ENCODE results near the gene CRIP3. TPM values are rescaled to one million over a fixed set of nuclear protein-coding genes. Genes with fewer than 3 reads are reported as not detected.

CRIP3 gene
- total RNA-seq, 4 donors from 2014 or later: not detected

DNA sequence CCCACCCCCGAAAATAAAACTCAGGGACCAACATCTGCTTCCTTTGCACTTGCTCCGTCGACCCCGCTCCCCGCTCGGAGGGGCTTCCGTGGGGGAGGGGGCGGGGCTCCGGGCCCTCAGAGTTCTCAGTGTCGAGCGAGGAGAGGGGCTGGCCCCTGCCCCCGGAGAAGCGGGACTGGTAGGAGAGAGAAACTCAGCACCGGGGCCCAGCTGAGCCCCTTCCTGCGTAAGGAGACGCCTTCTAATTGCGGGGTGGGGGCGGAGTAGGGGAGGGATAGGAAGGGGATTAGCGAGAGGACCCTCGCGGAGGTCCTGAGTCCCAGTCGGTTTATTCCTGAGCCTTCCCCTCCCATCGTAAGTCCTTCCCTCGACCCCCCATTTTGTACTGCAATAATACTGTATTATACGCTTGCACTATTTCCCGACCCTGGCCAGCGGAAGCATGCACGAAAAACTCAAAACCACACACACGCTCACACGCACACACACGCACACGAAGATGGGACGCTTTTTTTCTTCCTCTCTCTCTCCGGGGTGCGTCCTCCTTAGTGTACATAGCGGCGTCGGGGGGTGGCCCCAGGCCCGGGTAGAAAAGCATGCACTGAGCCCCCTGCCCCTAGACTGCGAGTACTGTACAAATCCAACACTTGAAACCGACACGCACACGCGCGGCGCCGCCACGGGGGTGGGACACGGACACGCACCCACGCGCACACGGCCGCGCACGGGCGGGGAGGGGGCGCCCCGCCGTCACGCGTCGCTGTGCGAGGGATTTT, 32.6 kb downstream of the CRIP3 start:
- DNase-seq (ENCODE audit: extremely low spot score): no peak
- 39% methylated on average over 42 of the region's 64 CpGs for WGBS
- H3K27me3 ChIP-seq: peaks cover 0 to 27% (median 5%) of the 10 kb centered on the region in 4 donors
- H3K4me3 ChIP-seq: peak overlapping the region; percentile 52 to 67 (median 58)
- H3K4me1 ChIP-seq: peaks cover 9 to 45% (median 34%) of the 10 kb centered on the region in 4 donors
- no peaks in the 10 kb centered on the region for H3K36me3 ChIP-seq
- H3K27ac ChIP-seq (replicated peaks in 1 of 4): no peak overlapping the region
- H3K9me3 ChIP-seq: no peaks in the 10 kb centered on the region
- intact Hi-C loops (cut with DNase I): no loop called here
- TF ChIP-seq, protein P1, sequence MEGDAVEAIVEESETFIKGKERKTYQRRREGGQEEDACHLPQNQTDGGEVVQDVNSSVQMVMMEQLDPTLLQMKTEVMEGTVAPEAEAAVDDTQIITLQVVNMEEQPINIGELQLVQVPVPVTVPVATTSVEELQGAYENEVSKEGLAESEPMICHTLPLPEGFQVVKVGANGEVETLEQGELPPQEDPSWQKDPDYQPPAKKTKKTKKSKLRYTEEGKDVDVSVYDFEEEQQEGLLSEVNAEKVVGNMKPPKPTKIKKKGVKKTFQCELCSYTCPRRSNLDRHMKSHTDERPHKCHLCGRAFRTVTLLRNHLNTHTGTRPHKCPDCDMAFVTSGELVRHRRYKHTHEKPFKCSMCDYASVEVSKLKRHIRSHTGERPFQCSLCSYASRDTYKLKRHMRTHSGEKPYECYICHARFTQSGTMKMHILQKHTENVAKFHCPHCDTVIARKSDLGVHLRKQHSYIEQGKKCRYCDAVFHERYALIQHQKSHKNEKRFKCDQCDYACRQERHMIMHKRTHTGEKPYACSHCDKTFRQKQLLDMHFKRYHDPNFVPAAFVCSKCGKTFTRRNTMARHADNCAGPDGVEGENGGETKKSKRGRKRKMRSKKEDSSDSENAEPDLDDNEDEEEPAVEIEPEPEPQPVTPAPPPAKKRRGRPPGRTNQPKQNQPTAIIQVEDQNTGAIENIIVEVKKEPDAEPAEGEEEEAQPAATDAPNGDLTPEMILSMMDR (IDR thresholded peaks at IDR 0.05): no peak
- TF ChIP-seq POLR2AphosphoS5 (IDR thresholded peaks at IDR 0.05): no peak
- no peak for TF ChIP-seq POLR2A (IDR thresholded peaks at IDR 0.05; ENCODE audit: low read depth)
- no peak for TF ChIP-seq EP300 (IDR thresholded peaks at IDR 0.05)

DNA sequence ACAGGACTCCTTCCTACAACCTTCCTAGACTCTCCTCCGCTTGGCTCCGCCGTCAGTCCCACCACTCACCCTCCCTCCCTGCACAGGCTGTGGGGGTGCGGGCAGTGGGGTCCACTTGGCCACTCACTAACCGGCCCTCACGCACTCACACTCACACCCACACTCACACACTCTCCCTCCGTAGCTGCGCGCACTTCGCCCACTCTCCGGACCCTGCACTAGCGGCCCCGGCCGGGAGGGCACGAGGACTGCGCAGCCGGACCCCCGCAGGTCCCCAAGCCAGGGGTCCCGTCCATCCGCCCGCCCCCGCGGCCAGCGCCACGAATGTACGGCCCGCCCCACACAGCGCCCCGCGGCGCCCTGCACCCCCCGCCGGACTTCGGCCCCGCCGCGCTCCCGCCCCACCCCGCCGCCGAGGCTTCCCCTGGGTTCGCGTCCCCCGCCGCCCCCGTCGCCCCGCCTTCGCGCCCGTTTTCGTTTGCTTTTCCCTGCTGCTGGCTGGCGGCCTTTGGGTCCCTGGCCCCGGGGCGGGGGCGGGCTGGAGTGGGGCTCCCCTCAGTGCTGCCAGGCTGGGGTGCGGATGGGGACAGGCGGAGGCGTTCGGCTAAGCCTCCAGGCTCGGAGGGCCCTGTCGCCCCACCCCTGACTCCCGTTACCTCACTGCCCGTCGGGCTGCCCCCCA, 33.6 kb downstream of the CRIP3 start:
- TF ChIP-seq POLR2AphosphoS5 (IDR thresholded peaks at IDR 0.05) (no peak), POLR2A (IDR thresholded peaks at IDR 0.05; ENCODE audit: low read depth) (no peak), EP300 (IDR thresholded peaks at IDR 0.05) (no peak)
- TF ChIP-seq, protein P1 (IDR thresholded peaks at IDR 0.05): no peak
- 28% methylated on average over 4 of the region's 65 CpGs for WGBS
- no peak for DNase-seq (ENCODE audit: extremely low spot score)
- Histone ChIP-seq H3K36me3 (no peaks in the 10 kb centered on the region), H3K4me1 (peaks cover 11 to 54% (median 42%) of the 10 kb centered on the region in 4 donors), H3K9me3 (no peaks in the 10 kb centered on the region), H3K27ac (replicated peaks in 1 of 4) (no peak overlapping the region), H3K4me3 (peak overlapping the region; percentile 52 to 67 (median 58)), H3K27me3 (peaks cover 0 to 27% (median 5%) of the 10 kb centered on the region in 4 donors)
- intact Hi-C loops (cut with DNase I): no loop called here

DNA sequence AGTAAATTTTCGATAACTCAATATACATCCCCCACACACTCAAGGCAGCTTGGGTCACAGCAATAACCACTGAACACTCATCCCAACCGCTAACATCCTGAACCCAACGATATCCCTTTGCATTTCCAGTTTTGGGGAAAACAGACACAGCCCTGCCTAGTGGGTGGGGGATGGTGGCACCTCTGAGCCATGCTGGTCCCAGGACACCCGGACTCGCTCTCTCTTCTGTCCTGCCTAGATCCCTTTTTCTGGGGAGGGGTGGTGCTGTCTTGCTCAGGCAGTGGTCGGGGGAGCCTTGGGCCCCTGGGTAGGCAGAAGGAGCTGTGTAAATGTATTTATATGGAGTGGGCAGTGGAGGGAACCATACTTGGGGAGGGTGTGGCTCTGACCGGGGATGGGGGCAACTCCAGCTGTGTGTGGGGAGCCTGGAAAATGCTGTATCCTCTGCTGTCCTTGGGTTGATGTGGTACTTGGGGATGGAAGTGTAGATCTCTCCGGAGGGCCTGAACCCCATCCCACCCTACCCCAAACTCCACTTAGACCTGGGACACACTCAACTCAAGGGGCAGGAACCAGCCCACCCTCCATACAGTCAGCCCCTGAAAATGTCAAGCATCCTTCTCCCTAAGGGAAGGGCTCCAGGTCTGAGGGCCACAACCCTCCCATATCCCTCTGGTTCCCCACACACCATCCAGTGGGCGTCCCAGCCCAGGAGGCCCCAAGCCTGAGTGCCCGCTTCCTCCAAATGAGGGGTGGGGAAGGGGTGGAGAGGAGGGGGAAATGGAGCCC, 34.3 kb downstream of the CRIP3 start:
- H3K4me3 ChIP-seq: peak overlapping the region; percentile 52 to 67 (median 58)
- intact Hi-C loops (cut with DNase I): no loop called here
- WGBS: 81% methylated on average over 10 of the region's 10 CpGs

DNA sequence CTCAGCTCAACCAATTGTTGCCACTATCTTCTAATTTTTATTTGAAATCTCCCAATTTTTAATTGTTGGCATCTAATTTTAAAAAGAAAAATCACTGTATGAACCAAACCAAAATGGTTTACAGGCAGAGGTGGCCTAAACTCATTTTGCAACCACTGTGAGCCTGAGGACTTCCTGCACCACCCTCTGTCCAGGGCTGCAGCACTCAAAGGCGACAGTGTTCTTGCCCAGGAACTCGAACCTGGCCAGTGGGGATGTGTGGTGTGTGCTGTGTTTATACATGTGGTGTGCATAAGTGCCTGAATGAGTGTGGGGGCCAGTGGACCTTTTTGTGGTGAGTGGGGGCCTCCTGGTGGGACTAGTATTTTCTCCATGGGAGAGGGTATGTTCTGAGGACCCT, 34.9 kb downstream of the CRIP3 start:
- Histone ChIP-seq H3K36me3 (no peaks in the 10 kb centered on the region), H3K27ac (replicated peaks in 1 of 4) (no peak overlapping the region), H3K9me3 (no peaks in the 10 kb centered on the region), H3K4me3 (no peak overlapping the region), H3K27me3 (peaks cover 0 to 27% (median 5%) of the 10 kb centered on the region in 4 donors), H3K4me1 (peaks cover 24 to 63% (median 53%) of the 10 kb centered on the region in 4 donors)
- intact Hi-C loops (cut with DNase I): no loop called here
- TF ChIP-seq POLR2A (IDR thresholded peaks at IDR 0.05; ENCODE audit: low read depth) (no peak), POLR2AphosphoS5 (IDR thresholded peaks at IDR 0.05) (no peak), EP300 (IDR thresholded peaks at IDR 0.05) (no peak)
- TF ChIP-seq, protein P1 (IDR thresholded peaks at IDR 0.05): no peak
- WGBS: 86% methylated on average over 2 of the region's 2 CpGs
- no peak for DNase-seq (ENCODE audit: extremely low spot score)

More for the DNA sequence above, 34.3 kb downstream of the CRIP3 start:
- Histone ChIP-seq H3K27me3 (peaks cover 0 to 27% (median 5%) of the 10 kb centered on the region in 4 donors), H3K4me1 (peaks cover 18 to 61% (median 49%) of the 10 kb centered on the region in 4 donors), H3K27ac (replicated peaks in 1 of 4) (no peak overlapping the region), H3K9me3 (no peaks in the 10 kb centered on the region), H3K36me3 (no peaks in the 10 kb centered on the region)
- TF ChIP-seq, protein P1 (IDR thresholded peaks at IDR 0.05): no peak
- TF ChIP-seq POLR2A (IDR thresholded peaks at IDR 0.05; ENCODE audit: low read depth) (no peak), EP300 (IDR thresholded peaks at IDR 0.05) (no peak), POLR2AphosphoS5 (IDR thresholded peaks at IDR 0.05) (no peak)
- DNase-seq (ENCODE audit: extremely low spot score): no peak

Data from esophagus muscularis mucosa (tissue), 4 donors.